ENCODE measurements around the gene SLC5A1.

The SLC5A1 gene

GRCh38 chr22:32050678-32051515, 7.8 kb downstream of the SLC5A1 start:
- DNase-seq (ENCODE audit: low read depth in 2 of 2) = peak; percentile 27 to 30

- DNase-seq (ENCODE audit: low read depth in 2 of 2) = no peak
Observed at GRCh38 chr22:32052244-32052643, 9.2 kb downstream of the SLC5A1 start.

- DNase-seq (ENCODE audit: low read depth in 2 of 2) = no peak
Observed at GRCh38 chr22:32052936-32053791, 10.1 kb downstream of the SLC5A1 start.

GRCh38 chr22:32055069-32055468, 12.0 kb downstream of the SLC5A1 start:
- no peak for DNase-seq (ENCODE audit: low read depth in 2 of 2)

GRCh38 chr22:32058656-32059260, 15.7 kb downstream of the SLC5A1 start:
- no peak for DNase-seq (ENCODE audit: low read depth in 2 of 2)

GRCh38 chr22:32059426-32059825, 16.4 kb downstream of the SLC5A1 start:
- no peak for DNase-seq (ENCODE audit: low read depth in 2 of 2)

GRCh38 chr22:32063701-32064100, 20.6 kb downstream of the SLC5A1 start:
- DNase-seq (ENCODE audit: low read depth in 2 of 2) = no peak

- DNase-seq (ENCODE audit: low read depth in 2 of 2) = no peak
Observed at GRCh38 chr22:32066820-32067219, 23.8 kb downstream of the SLC5A1 start.

- DNase-seq (ENCODE audit: low read depth in 2 of 2) = no peak
Observed at GRCh38 chr22:32067613-32068012, 24.6 kb downstream of the SLC5A1 start.

- no peak for DNase-seq (ENCODE audit: low read depth in 2 of 2)
Observed at GRCh38 chr22:32069579-32070372, 26.7 kb downstream of the SLC5A1 start.

- no peak for DNase-seq (ENCODE audit: low read depth in 2 of 2)
Observed at GRCh38 chr22:32073262-32073661, 30.2 kb downstream of the SLC5A1 start.

- DNase-seq (ENCODE audit: low read depth in 2 of 2) = no peak
Observed at GRCh38 chr22:32073823-32074380, 30.8 kb downstream of the SLC5A1 start.

- DNase-seq (ENCODE audit: low read depth in 2 of 2) = no peak
Observed at GRCh38 chr22:32075997-32076760, 33.1 kb downstream of the SLC5A1 start.

GRCh38 chr22:32076761-32077084, 33.7 kb downstream of the SLC5A1 start:
- DNase-seq (ENCODE audit: low read depth in 2 of 2) = no peak

GRCh38 chr22:32077151-32077550, 34.1 kb downstream of the SLC5A1 start:
- no peak for DNase-seq (ENCODE audit: low read depth in 2 of 2)

- DNase-seq (ENCODE audit: low read depth in 2 of 2) = peak; percentile 12 to 19
Observed at GRCh38 chr22:32079130-32080089, 36.3 kb downstream of the SLC5A1 start.

GRCh38 chr22:32080904-32081303, 37.8 kb downstream of the SLC5A1 start:
- peak in 1 of 2 experiments; percentile 8 for DNase-seq (ENCODE audit: low read depth in 2 of 2)

- no peak for DNase-seq (ENCODE audit: low read depth in 2 of 2)
Observed at GRCh38 chr22:32082331-32082730, 39.3 kb downstream of the SLC5A1 start.

GRCh38 chr22:32083000-32083399, 39.9 kb downstream of the SLC5A1 start:
- no peak for DNase-seq (ENCODE audit: low read depth in 2 of 2)
